ENCODE measurements around the gene PPM1N. TPM values are rescaled to one million over a fixed set of nuclear protein-coding genes. Genes with fewer than 3 reads are reported as not detected.

The PPM1N gene
- total RNA-seq, 2 experiments from 2014 or later: 3.7 to 4.2 TPM

- CTCF ChIA-PET: interaction anchor here (2.7 to 5.3 kb wide), 2 partner anchors 14 to 33 kb away, joined by 13 to 30 read pairs; no protein-coding TSS in a partner anchor
- Mint-ChIP-seq H3K4me3 (no peak overlapping the region), H3K27ac (no peak overlapping the region), H3K36me3 (ENCODE audit: low read depth) (peaks cover 17% of the 10 kb centered on the region), H3K9me3 (no peaks in the 10 kb centered on the region), H3K4me1 (ENCODE audit: low read depth) (peaks cover 34% of the 10 kb centered on the region), H3K27me3 (peaks cover 5% of the 10 kb centered on the region)
- TF ChIP-seq, protein P1, sequence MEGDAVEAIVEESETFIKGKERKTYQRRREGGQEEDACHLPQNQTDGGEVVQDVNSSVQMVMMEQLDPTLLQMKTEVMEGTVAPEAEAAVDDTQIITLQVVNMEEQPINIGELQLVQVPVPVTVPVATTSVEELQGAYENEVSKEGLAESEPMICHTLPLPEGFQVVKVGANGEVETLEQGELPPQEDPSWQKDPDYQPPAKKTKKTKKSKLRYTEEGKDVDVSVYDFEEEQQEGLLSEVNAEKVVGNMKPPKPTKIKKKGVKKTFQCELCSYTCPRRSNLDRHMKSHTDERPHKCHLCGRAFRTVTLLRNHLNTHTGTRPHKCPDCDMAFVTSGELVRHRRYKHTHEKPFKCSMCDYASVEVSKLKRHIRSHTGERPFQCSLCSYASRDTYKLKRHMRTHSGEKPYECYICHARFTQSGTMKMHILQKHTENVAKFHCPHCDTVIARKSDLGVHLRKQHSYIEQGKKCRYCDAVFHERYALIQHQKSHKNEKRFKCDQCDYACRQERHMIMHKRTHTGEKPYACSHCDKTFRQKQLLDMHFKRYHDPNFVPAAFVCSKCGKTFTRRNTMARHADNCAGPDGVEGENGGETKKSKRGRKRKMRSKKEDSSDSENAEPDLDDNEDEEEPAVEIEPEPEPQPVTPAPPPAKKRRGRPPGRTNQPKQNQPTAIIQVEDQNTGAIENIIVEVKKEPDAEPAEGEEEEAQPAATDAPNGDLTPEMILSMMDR (IDR thresholded peaks at IDR 0.05): no peak
- ATAC-seq: no peak
- intact Hi-C loops (cut with micrococcal nuclease): loop anchor here (10.0 kb wide), 1 partner anchor 47 kb away; the partner anchor contains the start of gene ERCC1
- no peak for DNase-seq
- POLR2A ChIA-PET: no interaction called here
Measured at GRCh38 chr19:45471931-45472562, 26.2 kb upstream of the PPM1N start.

DNA sequence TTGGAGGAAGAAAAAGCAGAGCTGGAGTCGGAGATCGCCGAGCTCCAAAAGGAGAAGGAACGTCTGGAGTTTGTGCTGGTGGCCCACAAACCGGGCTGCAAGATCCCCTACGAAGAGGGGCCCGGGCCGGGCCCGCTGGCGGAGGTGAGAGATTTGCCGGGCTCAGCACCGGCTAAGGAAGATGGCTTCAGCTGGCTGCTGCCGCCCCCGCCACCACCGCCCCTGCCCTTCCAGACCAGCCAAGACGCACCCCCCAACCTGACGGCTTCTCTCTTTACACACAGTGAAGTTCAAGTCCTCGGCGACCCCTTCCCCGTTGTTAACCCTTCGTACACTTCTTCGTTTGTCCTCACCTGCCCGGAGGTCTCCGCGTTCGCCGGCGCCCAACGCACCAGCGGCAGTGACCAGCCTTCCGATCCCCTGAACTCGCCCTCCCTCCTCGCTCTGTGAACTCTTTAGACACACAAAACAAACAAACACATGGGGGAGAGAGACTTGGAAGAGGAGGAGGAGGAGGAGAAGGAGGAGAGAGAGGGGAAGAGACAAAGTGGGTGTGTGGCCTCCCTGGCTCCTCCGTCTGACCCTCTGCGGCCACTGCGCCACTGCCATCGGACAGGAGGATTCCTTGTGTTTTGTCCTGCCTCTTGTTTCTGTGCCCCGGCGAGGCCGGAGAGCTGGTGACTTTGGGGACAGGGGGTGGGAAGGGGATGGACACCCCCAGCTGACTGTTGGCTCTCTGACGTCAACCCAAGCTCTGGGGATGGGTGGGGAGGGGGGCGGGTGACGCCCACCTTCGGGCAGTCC is 25.5 kb upstream of the PPM1N start:
- H3K4me3 Mint-ChIP-seq: no peak overlapping the region
- ChIA-PET POLR2A (no interaction called here), CTCF (interaction anchor here (0.7 to 5.3 kb wide), 3 partner anchors 13 to 77 kb away, joined by 3 to 30 read pairs (median 13); no protein-coding TSS in a partner anchor)
- DNase-seq: no peak
- H3K36me3 Mint-ChIP-seq (ENCODE audit: low read depth): peaks cover 17% of the 10 kb centered on the region
- H3K27me3 Mint-ChIP-seq: peaks cover 6% of the 10 kb centered on the region
- ATAC-seq: no peak
- peaks cover 37% of the 10 kb centered on the region for H3K4me1 Mint-ChIP-seq (ENCODE audit: low read depth)
- no peak overlapping the region for H3K27ac Mint-ChIP-seq
- H3K9me3 Mint-ChIP-seq: no peaks in the 10 kb centered on the region
- TF ChIP-seq, protein P1 (IDR thresholded peaks at IDR 0.05): no peak
- intact Hi-C loops (cut with micrococcal nuclease): loop anchor here (10.0 kb wide), 1 partner anchor 48 kb away; the partner anchor contains the start of gene ERCC1

- no peaks in the 10 kb centered on the region for H3K9me3 Mint-ChIP-seq
- TF ChIP-seq, protein P1 (IDR thresholded peaks at IDR 0.05): no peak
- no peak overlapping the region for H3K27ac Mint-ChIP-seq
- H3K4me3 Mint-ChIP-seq: no peak overlapping the region
- intact Hi-C loops (cut with micrococcal nuclease): loop anchor here (10.0 kb wide), 1 partner anchor 49 kb away; the partner anchor contains the start of gene ERCC1
- peaks cover 17% of the 10 kb centered on the region for H3K36me3 Mint-ChIP-seq (ENCODE audit: low read depth)
- ATAC-seq (no peak), DNase-seq (no peak)
- CTCF ChIA-PET: interaction anchor here (0.7 to 5.3 kb wide), 3 partner anchors 12 to 77 kb away, joined by 3 to 30 read pairs (median 13); no protein-coding TSS in a partner anchor
- POLR2A ChIA-PET: no interaction called here
- peaks cover 36% of the 10 kb centered on the region for H3K4me1 Mint-ChIP-seq (ENCODE audit: low read depth)
- peaks cover 6% of the 10 kb centered on the region for H3K27me3 Mint-ChIP-seq
Measured at GRCh38 chr19:45473367-45473681, 24.9 kb upstream of the PPM1N start.

DNA sequence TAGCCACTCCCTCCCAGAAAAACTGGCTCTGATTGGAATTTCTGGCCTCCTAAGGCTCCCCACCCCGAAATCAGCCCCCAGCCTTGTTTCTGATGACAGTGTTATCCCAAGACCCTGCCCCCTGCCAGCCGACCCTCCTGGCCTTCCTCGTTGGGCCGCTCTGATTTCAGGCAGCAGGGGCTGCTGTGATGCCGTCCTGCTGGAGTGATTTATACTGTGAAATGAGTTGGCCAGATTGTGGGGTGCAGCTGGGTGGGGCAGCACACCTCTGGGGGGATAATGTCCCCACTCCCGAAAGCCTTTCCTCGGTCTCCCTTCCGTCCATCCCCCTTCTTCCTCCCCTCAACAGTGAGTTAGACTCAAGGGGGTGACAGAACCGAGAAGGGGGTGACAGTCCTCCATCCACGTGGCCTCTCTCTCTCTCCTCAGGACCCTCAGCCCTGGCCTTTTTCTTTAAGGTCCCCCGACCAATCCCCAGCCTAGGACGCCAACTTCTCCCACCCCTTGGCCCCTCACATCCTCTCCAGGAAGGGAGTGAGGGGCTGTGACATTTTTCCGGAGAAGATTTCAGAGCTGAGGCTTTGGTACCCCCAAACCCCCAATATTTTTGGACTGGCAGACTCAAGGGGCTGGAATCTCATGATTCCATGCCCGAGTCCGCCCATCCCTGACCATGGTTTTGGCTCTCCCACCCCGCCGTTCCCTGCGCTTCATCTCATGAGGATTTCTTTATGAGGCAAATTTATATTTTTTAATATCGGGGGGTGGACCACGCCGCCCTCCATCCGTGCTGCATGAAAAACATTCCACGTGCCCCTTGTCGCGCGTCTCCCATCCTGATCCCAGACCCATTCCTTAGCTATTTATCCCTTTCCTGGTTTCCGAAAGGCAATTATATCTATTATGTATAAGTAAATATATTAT is 24.3 kb upstream of the PPM1N start:
- DNase-seq (no peak), ATAC-seq (no peak)
- ChIA-PET POLR2A (no interaction called here), CTCF (interaction anchor here (0.7 to 5.3 kb wide), 5 partner anchors 11 to 84 kb away, joined by 3 to 30 read pairs (median 13); no protein-coding TSS in a partner anchor)
- Mint-ChIP-seq H3K27me3 (peaks cover 6% of the 10 kb centered on the region), H3K9me3 (no peaks in the 10 kb centered on the region), H3K4me1 (ENCODE audit: low read depth) (peaks cover 35% of the 10 kb centered on the region), H3K4me3 (no peak overlapping the region), H3K27ac (no peak overlapping the region), H3K36me3 (ENCODE audit: low read depth) (peaks cover 17% of the 10 kb centered on the region)
- TF ChIP-seq, protein P1 (IDR thresholded peaks at IDR 0.05): no peak
- intact Hi-C loops (cut with micrococcal nuclease): loop anchor here (10.0 kb wide), 1 partner anchor 49 kb away; the partner anchor contains the start of gene ERCC1
